IMR-90 (cell line): ENCODE results near the gene OR6C1.
"Not testable (repeated sequence)": the region's sequence is repeated elsewhere in the genome, so short reads cannot be mapped to it uniquely, and the experiment has no call there.

Experiments
- BHLHE40 ChIP-seq: fragments of 150-350 bp; IDR thresholded peaks from 2 replicates; pipeline ENCODE4 v1.6.1; 2016; ENCODE audit warnings: mild to moderate bottlenecking, low read depth, low read length
- CEBPB ChIP-seq: IDR thresholded peaks from 2 replicates; pipeline ENCODE4 v1.6.1; 2012; ENCODE audit warnings: low read depth, low read length, improper control_type of control experiment
- CTCF ChIP-seq: conservative IDR thresholded peaks from 2 replicates; pipeline ENCODE4 v1.5.1; 2012; ENCODE audit warnings: mild to moderate bottlenecking, low read depth, low read length, improper control_type of control experiment
- ELK1 ChIP-seq: fragments of 150-350 bp; IDR thresholded peaks from 2 replicates; pipeline ENCODE4 v1.6.1; 2016; ENCODE audit warnings: low read depth, mild to moderate bottlenecking, low read length, moderate library complexity, borderline replicate concordance
- FOS ChIP-seq: fragments of 150-350 bp; IDR thresholded peaks from 2 replicates; pipeline ENCODE4 v1.6.1; 2016; ENCODE audit warnings: low read depth, low read length
- MAFK ChIP-seq: IDR thresholded peaks from 2 replicates; pipeline ENCODE4 v1.6.1; 2012; ENCODE audit warnings: low read depth, low read length, improper control_type of control experiment
- MXI1 ChIP-seq: IDR thresholded peaks from 2 replicates; pipeline ENCODE4 v1.6.1; 2012; ENCODE audit warnings: low read depth, mild to moderate bottlenecking, low read length, moderate library complexity, borderline replicate concordance
- NFE2L2 ChIP-seq: fragments of 150-350 bp; IDR thresholded peaks from 2 replicates; pipeline ENCODE4 v1.6.1; 2016; ENCODE audit warnings: low read depth, mild to moderate bottlenecking, low read length
- POLR2A ChIP-seq: IDR thresholded peaks from 2 replicates; pipeline ENCODE4 v1.6.1; 2012; ENCODE audit warnings: mild to moderate bottlenecking, low read depth, low read length
- RAD21 ChIP-seq: IDR thresholded peaks from 2 replicates; pipeline ENCODE4 v1.6.1; 2012; ENCODE audit warnings: low read length, improper control_type of control experiment
- RCOR1 ChIP-seq: IDR thresholded peaks from 2 replicates; pipeline ENCODE4 v1.6.1; 2012; ENCODE audit warnings: mild to moderate bottlenecking, low read length, improper control_type of control experiment; ENCODE audit not compliant: insufficient replicate concordance
- RFX5 ChIP-seq: IDR thresholded peaks from 2 replicates; pipeline ENCODE4 v1.8.0; 2012; ENCODE audit warnings: low read depth, mild to moderate bottlenecking, low read length, moderate library complexity
- SMC3 ChIP-seq: fragments of 150-350 bp; IDR thresholded peaks from 2 replicates; pipeline ENCODE4 v1.6.1; 2016; ENCODE audit warnings: low read depth, mild to moderate bottlenecking, antibody characterized with exemption, low read length, moderate library complexity
- USF2 ChIP-seq: fragments of 150-350 bp; IDR thresholded peaks from 2 replicates; pipeline ENCODE4 v1.6.1; 2017; ENCODE audit warnings: mild to moderate bottlenecking, antibody characterized with exemption, low read length, low read depth

- TF ChIP-seq SMC3, CTCF, POLR2A, ELK1, BHLHE40, FOS, RAD21, RCOR1, RFX5, USF2, CEBPB, MXI1, NFE2L2, MAFK: not testable (repeated sequence)
These were observed 11.7 kb downstream of the OR6C1 start for GRCh38 chr12:55325801-55326200.
